HS-27A (cell line): ENCODE measurements around the gene ZBTB40.

Source experiments
- DNase-seq: peaks from one replicate; pipeline ENCODE4 v3.0.0-alpha.2; 2012; ENCODE audit warnings: low read depth, missing footprints

The ZBTB40 gene

GRCh38 chr1:22503721-22504410, 52.2 kb downstream of the ZBTB40 start:
- DNase-seq, result no peak

GRCh38 chr1:22506130-22506692, 54.6 kb downstream of the ZBTB40 start:
- no peak for DNase-seq

GRCh38 chr1:22507587-22507986, 55.9 kb downstream of the ZBTB40 start:
- no peak for DNase-seq

- no peak for DNase-seq
Measured at GRCh38 chr1:22508329-22508728, 56.7 kb downstream of the ZBTB40 start.

GRCh38 chr1:22508991-22509390, 57.3 kb downstream of the ZBTB40 start:
- no peak for DNase-seq

- DNase-seq, result no peak
Measured at GRCh38 chr1:22509815-22510214, 58.2 kb downstream of the ZBTB40 start.

GRCh38 chr1:22512873-22513272, 61.2 kb downstream of the ZBTB40 start:
- no peak for DNase-seq

- no peak for DNase-seq
Measured at GRCh38 chr1:22516906-22517571, 65.4 kb downstream of the ZBTB40 start.

- DNase-seq, result no peak
Measured at GRCh38 chr1:22517956-22518355, 66.3 kb downstream of the ZBTB40 start.

- no peak for DNase-seq
Measured at GRCh38 chr1:22518379-22518778, 66.7 kb downstream of the ZBTB40 start.

GRCh38 chr1:22520871-22521270, 69.2 kb downstream of the ZBTB40 start:
- DNase-seq, result no peak

GRCh38 chr1:22521692-22522091, 70.0 kb downstream of the ZBTB40 start:
- DNase-seq, result no peak

GRCh38 chr1:22522221-22522743, 70.6 kb downstream of the ZBTB40 start:
- no peak for DNase-seq

- no peak for DNase-seq
Measured at GRCh38 chr1:22524481-22524880, 72.8 kb downstream of the ZBTB40 start.

GRCh38 chr1:22525211-22525610, 73.6 kb downstream of the ZBTB40 start:
- no peak for DNase-seq

- DNase-seq, result no peak
Measured at GRCh38 chr1:22525646-22526045, 74.0 kb downstream of the ZBTB40 start.

GRCh38 chr1:22526098-22526497, 74.4 kb downstream of the ZBTB40 start:
- no peak for DNase-seq

- DNase-seq, result no peak
Measured at GRCh38 chr1:22526677-22527076, 75.0 kb downstream of the ZBTB40 start.

- no peak for DNase-seq
Measured at GRCh38 chr1:22527122-22527521, 75.5 kb downstream of the ZBTB40 start.

- no peak for DNase-seq
Measured at GRCh38 chr1:22527555-22528296, 76.1 kb downstream of the ZBTB40 start.

GRCh38 chr1:22528451-22528850, 76.8 kb downstream of the ZBTB40 start:
- no peak for DNase-seq

- DNase-seq, result no peak
Measured at GRCh38 chr1:22529901-22530621, 78.4 kb downstream of the ZBTB40 start.
